Upper lobe of left lung (tissue), 6 donors: ENCODE data around the gene TEAD4. TPM values are rescaled to one million over a fixed set of nuclear protein-coding genes. Genes with fewer than 3 reads are reported as not detected.

ENCODE experiments used
- ATAC-seq, 2 donors: fragments of 200-7000 bp; cut with Tn5 transposase; one replicate each; pipeline ENCODE4 v1.9.1; 2022; ENCODE audit warnings: mild to moderate bottlenecking in 2 of 2, moderate library complexity in 2 of 2; ENCODE audit not compliant: low FRiP score in 2 of 2
- DNase-seq, 2 donors: peaks; one replicate each; pipeline ENCODE4 v3.0.0-alpha.2; 2019 to 2020
- H3K27ac ChIP-seq, 4 donors: fragments of 200-600 bp; sonication (generic); one replicate each; pipeline ENCODE4 v1.5.1; 2016 to 2019
- H3K27me3 ChIP-seq, 4 donors: fragments of 200-600 bp; sonication (generic); one replicate each; pipeline ENCODE4 v1.5.1; 2017 to 2019
- H3K36me3 ChIP-seq, 4 donors: fragments of 200-600 bp; sonication (generic); one replicate each; pipeline ENCODE4 v1.5.1; 2016 to 2019
- H3K4me1 ChIP-seq, 4 donors: fragments of 200-600 bp; sonication (generic); one replicate each; pipeline ENCODE4 v1.5.1; 2018 to 2019
- H3K4me3 ChIP-seq, 4 donors: fragments of 200-600 bp; sonication (generic); one replicate each; pipeline ENCODE4 v1.5.1; 2017 to 2019; ENCODE audit warnings: mild to moderate bottlenecking in 2 of 4, moderate library complexity in 1 of 4
- H3K9me3 ChIP-seq, 4 donors: fragments of 200-600 bp; sonication (generic); one replicate each; pipeline ENCODE4 v1.5.1; 2018 to 2019
- CTCF ChIP-seq, 6 experiments: fragments of 450-650 bp in 4 of 6; fragments of 200-600 bp in 2 of 6; sonication (generic) in 2 of 6; IDR thresholded peaks; one replicate each; pipeline ENCODE4 v1.5.1; 2016 to 2019; ENCODE audit warnings: antibody characterized with exemption in 6 of 6
- EP300 ChIP-seq, 4 donors: sonication (generic); formaldehyde crosslinking; IDR thresholded peaks; one replicate each; pipeline ENCODE4 v1.5.1; 2017; ENCODE audit warnings: antibody characterized with exemption in 4 of 4, control low read depth in 2 of 4
- POLR2A ChIP-seq, 4 donors: fragments of 450-650 bp; IDR thresholded peaks; one replicate each; pipeline ENCODE4 v1.5.1; 2016 to 2017; ENCODE audit warnings: antibody characterized with exemption in 4 of 4, mild to moderate bottlenecking in 2 of 4
- POLR2AphosphoS5 ChIP-seq, 2 donors: sonication (generic); formaldehyde crosslinking; IDR thresholded peaks; one replicate each; pipeline ENCODE4 v1.5.1; 2017; ENCODE audit warnings: antibody characterized with exemption in 2 of 2
- WGBS, 2 donors: methylation state at CpG; one replicate each; pipeline ENCODE4 v1.1.5; 2017 to 2018; 5-methylcytosine and 5-hydroxymethylcytosine counted together
- total RNA-seq, 6 donors: library from RNA; depleted of rRNA in 4 of 6; stranded (reverse); fragments of >200 nt in 4 of 6; gene quantifications; one replicate each; pipeline versions ENCODE4 v1.1.0 to v1.2.1, GENCODE V29; 2016 to 2021
- donor health status: DM: no; HTN: no; CAD: no; lungs with moderate emphysema.
- donor health status: DM: no; HTN: yes; CAD: no; lungs with severe emphysema.

The TEAD4 gene
- total RNA-seq, 6 donors from 2014 or later = 14.5 to 52.0 (median 43.2) TPM

GRCh38 chr12:3032770-3033538, 73.8 kb downstream of the TEAD4 start:
- no peaks in the 10 kb centered on the region for H3K27me3 ChIP-seq
- peak in 1 of 2 donors; percentile 61 for DNase-seq
- H3K4me3 ChIP-seq = no peak overlapping the region
- TF ChIP-seq EP300 (IDR thresholded peaks at IDR 0.05) = no peak
- H3K4me1 ChIP-seq = peaks cover 3 to 14% (median 8%) of the 10 kb centered on the region in 4 donors
- no peak for ATAC-seq
- WGBS, 2 donors = 74% methylated on average over 24 of the region's 27 CpGs; no CpG with 5 or more reads in 1 of the 2 donors
- H3K36me3 ChIP-seq = peaks cover 0 to 46% (median 8%) of the 10 kb centered on the region in 4 donors
- H3K9me3 ChIP-seq = no peaks in the 10 kb centered on the region
- peak overlapping the region in 2 of 4 donors; percentile 57 to 67 for H3K27ac ChIP-seq

GRCh38 chr12:3033539-3033867, 74.3 kb downstream of the TEAD4 start:
- Histone ChIP-seq H3K27ac (peak overlapping the region in 1 of 4 donors; percentile 67), H3K27me3 (no peaks in the 10 kb centered on the region), H3K4me3 (no peak overlapping the region), H3K9me3 (no peaks in the 10 kb centered on the region), H3K36me3 (peaks cover 0 to 50% (median 13%) of the 10 kb centered on the region in 4 donors), H3K4me1 (peaks cover 3 to 14% (median 8%) of the 10 kb centered on the region in 4 donors)
- 84 to 89% methylated on average over 8 of the region's 8 CpGs for WGBS, 2 donors
- DNase-seq (no peak), ATAC-seq (no peak)
- no peak for TF ChIP-seq POLR2A (IDR thresholded peaks at IDR 0.05)
- no peak for TF ChIP-seq EP300 (IDR thresholded peaks at IDR 0.05)
- no peak for TF ChIP-seq POLR2AphosphoS5 (IDR thresholded peaks at IDR 0.05)
- no peak for TF ChIP-seq CTCF (IDR thresholded peaks at IDR 0.05)

GRCh38 chr12:3034067-3034750, 75.0 kb downstream of the TEAD4 start:
- WGBS, 2 donors = 38 to 59% methylated on average over 5 to 10 of the region's 10 CpGs
- Histone ChIP-seq H3K27me3 (no peaks in the 10 kb centered on the region), H3K27ac (no peak overlapping the region), H3K4me3 (no peak overlapping the region), H3K36me3 (peaks cover 3 to 56% (median 15%) of the 10 kb centered on the region in 4 donors), H3K9me3 (no peaks in the 10 kb centered on the region), H3K4me1 (peaks cover 3 to 14% (median 8%) of the 10 kb centered on the region in 4 donors)
- TF ChIP-seq POLR2AphosphoS5 (IDR thresholded peaks at IDR 0.05) (no peak), CTCF (IDR thresholded peaks at IDR 0.05) (peak; percentile 54 to 73 (median 66)), EP300 (IDR thresholded peaks at IDR 0.05) (no peak), POLR2A (IDR thresholded peaks at IDR 0.05) (no peak)
- ATAC-seq (peak in 1 of 2 donors; percentile 58), DNase-seq (peak in 1 of 2 donors; percentile 40)

- H3K36me3 ChIP-seq = peaks cover 3 to 56% (median 23%) of the 10 kb centered on the region in 4 donors
- DNase-seq = no peak
- no peak overlapping the region for H3K27ac ChIP-seq
- no peak for ATAC-seq
- H3K4me1 ChIP-seq = peaks cover 3 to 14% (median 8%) of the 10 kb centered on the region in 4 donors
- no peaks in the 10 kb centered on the region for H3K27me3 ChIP-seq
- H3K9me3 ChIP-seq = no peaks in the 10 kb centered on the region
- H3K4me3 ChIP-seq = no peak overlapping the region
- no peak for TF ChIP-seq POLR2A (IDR thresholded peaks at IDR 0.05)
- TF ChIP-seq POLR2AphosphoS5 (IDR thresholded peaks at IDR 0.05) = no peak
- TF ChIP-seq EP300 (IDR thresholded peaks at IDR 0.05) = no peak
- TF ChIP-seq CTCF (IDR thresholded peaks at IDR 0.05) = no peak
- 83 to 86% methylated on average over 5 of the region's 5 CpGs for WGBS, 2 donors
These were observed 76.0 kb downstream of the TEAD4 start for GRCh38 chr12:3035171-3035570.
